ENCODE results near the gene MKLN1. TPM values are rescaled to one million over a fixed set of nuclear protein-coding genes. Genes with fewer than 3 reads are reported as not detected.
A peak's percentile ranks its signal among the peaks of the same experiment; 100 is the strongest.

Gene MKLN1
- total and polyA plus RNA-seq, 3 donors from 2014 or later, result 42.1 to 87.9 (median 82.4) TPM

- Histone ChIP-seq H3K27ac (no peak overlapping the region), H3K9me3 (no peaks in the 10 kb centered on the region), H3K4me1 (peaks cover 13% of the 10 kb centered on the region), H3K36me3 (ENCODE audit: low read depth, missing control alignments) (no peaks in the 10 kb centered on the region), H3K27me3 (no peaks in the 10 kb centered on the region), H3K4me3 (no peak overlapping the region)
- WGBS, 2 donors, result 52 to 60% methylated on average over 3 of the region's 3 CpGs
- TF ChIP-seq CTCF (IDR thresholded peaks at IDR 0.05) (no peak), POLR2A (IDR thresholded peaks at IDR 0.05) (no peak)
- intact Hi-C loops (cut with DNase I; ENCODE audit: low total_unique reads), result no loop called here
- DNase-seq, result no peak
Measured at GRCh38 chr7:131294553-131294952, 33.1 kb upstream of the MKLN1 start.

DNA sequence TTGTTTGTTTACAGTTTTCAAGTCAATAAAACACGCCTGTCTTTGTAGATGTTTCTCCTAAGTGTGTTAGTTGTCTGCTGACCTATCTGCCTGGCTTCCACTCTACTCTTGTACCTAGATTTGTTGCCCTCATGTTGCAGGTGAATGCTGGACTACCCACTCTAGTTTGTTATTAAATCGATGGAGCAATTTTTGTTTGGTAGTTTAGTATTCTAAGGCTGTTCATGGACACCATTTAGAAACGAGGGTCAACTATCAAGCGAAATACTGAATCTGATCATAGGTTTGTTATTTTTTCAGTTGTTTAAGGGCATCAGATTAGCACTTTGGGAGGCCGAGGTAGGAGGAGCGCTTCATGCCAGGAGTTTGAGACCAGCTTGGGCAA lies 29.1 kb upstream of the MKLN1 start:
- H3K4me3 ChIP-seq, result no peak overlapping the region
- intact Hi-C loops (cut with DNase I; ENCODE audit: low total_unique reads), result no loop called here
- H3K4me1 ChIP-seq, result peaks cover 16% of the 10 kb centered on the region
- no peaks in the 10 kb centered on the region for H3K27me3 ChIP-seq
- H3K36me3 ChIP-seq (ENCODE audit: low read depth, missing control alignments), result no peaks in the 10 kb centered on the region
- TF ChIP-seq CTCF (IDR thresholded peaks at IDR 0.05) (no peak), POLR2A (IDR thresholded peaks at IDR 0.05) (no peak)
- WGBS, 2 donors, result 80 to 81% methylated on average over 6 of the region's 6 CpGs
- H3K9me3 ChIP-seq, result no peaks in the 10 kb centered on the region
- H3K27ac ChIP-seq, result peak overlapping the region; percentile 64 to 74
- no peak for DNase-seq

DNA sequence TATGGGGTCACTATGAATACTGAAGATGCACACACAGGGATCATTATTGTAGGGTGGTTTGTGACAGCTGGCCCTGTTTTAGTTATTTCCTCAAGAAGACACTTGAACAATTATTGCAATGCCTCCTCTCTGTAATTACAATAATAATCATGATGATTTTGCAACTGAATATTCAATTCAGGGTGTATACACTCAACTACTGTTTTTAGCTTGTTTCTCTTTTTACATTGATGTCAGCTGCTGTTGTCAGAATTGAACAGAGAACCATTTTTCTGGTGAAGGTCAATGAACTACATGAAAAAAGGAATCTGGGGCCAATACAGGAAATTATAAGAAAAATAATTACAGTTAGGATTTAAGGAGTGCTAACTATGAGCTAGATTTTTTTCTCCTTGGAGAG lies 28.6 kb upstream of the MKLN1 start:
- TF ChIP-seq POLR2A (IDR thresholded peaks at IDR 0.05), result no peak
- no peak for TF ChIP-seq CTCF (IDR thresholded peaks at IDR 0.05)
- H3K27ac ChIP-seq, result peak overlapping the region; percentile 64 to 74
- intact Hi-C loops (cut with DNase I; ENCODE audit: low total_unique reads), result no loop called here
- no peaks in the 10 kb centered on the region for H3K27me3 ChIP-seq
- peaks cover 17% of the 10 kb centered on the region for H3K4me1 ChIP-seq
- DNase-seq, result no peak
- H3K4me3 ChIP-seq, result no peak overlapping the region
- H3K9me3 ChIP-seq, result no peaks in the 10 kb centered on the region
- H3K36me3 ChIP-seq (ENCODE audit: low read depth, missing control alignments), result no peaks in the 10 kb centered on the region

GRCh38 chr7:131300078-131300477 lies 27.6 kb upstream of the MKLN1 start:
- TF ChIP-seq POLR2A (IDR thresholded peaks at IDR 0.05) (no peak), CTCF (IDR thresholded peaks at IDR 0.05) (no peak)
- no peak overlapping the region for H3K4me3 ChIP-seq
- H3K36me3 ChIP-seq (ENCODE audit: low read depth, missing control alignments), result no peaks in the 10 kb centered on the region
- 88% methylated on average over 2 of the region's 2 CpGs for WGBS, 2 donors
- no peaks in the 10 kb centered on the region for H3K27me3 ChIP-seq
- intact Hi-C loops (cut with DNase I; ENCODE audit: low total_unique reads), result no loop called here
- no peaks in the 10 kb centered on the region for H3K9me3 ChIP-seq
- peak overlapping the region in 1 of 2 donors; percentile 5 for H3K27ac ChIP-seq
- no peak for DNase-seq
- peaks cover 17% of the 10 kb centered on the region for H3K4me1 ChIP-seq

- Histone ChIP-seq H3K27me3 (no peaks in the 10 kb centered on the region), H3K4me1 (peaks cover 17% of the 10 kb centered on the region), H3K9me3 (no peaks in the 10 kb centered on the region), H3K36me3 (ENCODE audit: low read depth, missing control alignments) (no peaks in the 10 kb centered on the region), H3K27ac (peak overlapping the region in 1 of 2 donors; percentile 5), H3K4me3 (no peak overlapping the region)
- TF ChIP-seq CTCF (IDR thresholded peaks at IDR 0.05) (no peak), POLR2A (IDR thresholded peaks at IDR 0.05) (no peak)
- WGBS, 2 donors, result 64 to 77% methylated on average over 8 of the region's 8 CpGs
- no peak for DNase-seq
- intact Hi-C loops (cut with DNase I; ENCODE audit: low total_unique reads), result no loop called here
Measured at GRCh38 chr7:131300572-131301466, 26.9 kb upstream of the MKLN1 start.
